MCF 10A (cell line): Measurements from ENCODE around the gene CMYA5. TPM values are rescaled to one million over a fixed set of nuclear protein-coding genes. Genes with fewer than 3 reads are reported as not detected.

Source experiments
- BruUV-seq: library from RNA; stranded (reverse); fragments of 400-500 nt; replicated peaks from 2 replicates; lab custom pipeline; 2021; lab: Mats Ljungman, UMichigan
- CTCF ChIA-PET: fragments of 300-600 bp; sonication (Branson Sonifier 250); formaldehyde crosslinking; extraction: SDS; loops from one replicate; lab custom pipeline; 2021; ENCODE audit warnings: antibody characterized with exemption, inconsistent platforms; lab: Yijun Ruan, JAX
- POLR2A ChIA-PET: fragments of 300-600, 350-650 bp; sonication (Branson Sonifier 250); formaldehyde crosslinking; extraction: SDS; loops from one replicate; lab custom pipeline; 2020; ENCODE audit warnings: antibody characterized with exemption, inconsistent platforms; lab: Yijun Ruan, JAX
- DNase-seq: peaks from one replicate; pipeline ENCODE4 v3.0.0-alpha.2; 2018; ENCODE audit not compliant: unreplicated experiment
- H3K27ac Mint-ChIP-seq: one replicate; pipeline ENCODE4 v1.8.0; 2022; ENCODE audit warnings: mild to moderate bottlenecking, low read depth, mixed read lengths; ENCODE audit not compliant: unreplicated experiment
- H3K27me3 Mint-ChIP-seq: one replicate; pipeline ENCODE4 v1.8.0; 2022; ENCODE audit warnings: mixed read lengths; ENCODE audit not compliant: insufficient read depth, unreplicated experiment
- H3K36me3 Mint-ChIP-seq: one replicate; pipeline ENCODE4 v1.8.0; 2022; ENCODE audit warnings: mild to moderate bottlenecking, moderate library complexity, mixed read lengths; ENCODE audit not compliant: insufficient read depth, unreplicated experiment
- H3K4me1 Mint-ChIP-seq: one replicate; pipeline ENCODE4 v1.8.0; 2022; ENCODE audit warnings: mixed read lengths; ENCODE audit not compliant: insufficient read depth, unreplicated experiment
- H3K4me3 Mint-ChIP-seq: one replicate; pipeline ENCODE4 v1.8.0; 2022; ENCODE audit warnings: mild to moderate bottlenecking, moderate library complexity, mixed read lengths; ENCODE audit not compliant: unreplicated experiment
- H3K9me3 Mint-ChIP-seq: one replicate; pipeline ENCODE4 v1.8.0; 2022; ENCODE audit warnings: mixed read lengths; ENCODE audit not compliant: unreplicated experiment
- CTCF ChIP-seq: fragments of 200-600 bp; IDR thresholded peaks from one replicate; pipeline ENCODE4 v1.8.0; 2022; ENCODE audit warnings: antibody characterized with exemption, mild to moderate bottlenecking; ENCODE audit not compliant: unreplicated experiment
- intact Hi-C: fragments of 100-400 bp; cut with micrococcal nuclease; formaldehyde crosslinking; loops from 2 replicates; pipeline ENCODE4 v1.14.1; 2022
- total RNA-seq: library from RNA; stranded (reverse); gene quantifications from 2 replicates; pipeline ENCODE4 v1.2.3, GENCODE V29; 2022

Gene CMYA5
- total RNA-seq, 1 experiment from 2014 or later: 0.61 TPM

- ChIA-PET POLR2A (interaction anchor here (2.2 kb wide), 1 partner anchor 9 kb away, joined by 8 read pairs; no protein-coding TSS in a partner anchor), CTCF (no interaction called here)
- no peak overlapping the region for H3K27ac Mint-ChIP-seq
- peaks cover 5% of the 10 kb centered on the region for H3K4me1 Mint-ChIP-seq
- TF ChIP-seq CTCF: no peak
- H3K9me3 Mint-ChIP-seq: no peaks in the 10 kb centered on the region
- no peak overlapping the region for H3K4me3 Mint-ChIP-seq
- intact Hi-C loops: no loop called here
- H3K36me3 Mint-ChIP-seq: peaks cover 8% of the 10 kb centered on the region
- no peaks in the 10 kb centered on the region for H3K27me3 Mint-ChIP-seq
- no peak for DNase-seq
- no TSS peak for BruUV-seq
Observed at GRCh38 chr5:79695526-79695925, 5.9 kb downstream of the CMYA5 start.

GRCh38 chr5:79697222-79698170, 7.9 kb downstream of the CMYA5 start:
- H3K27ac Mint-ChIP-seq: no peak overlapping the region
- ChIA-PET POLR2A (interaction anchor here (0.6 kb wide), 1 partner anchor 286 kb away, joined by 3 read pairs; no protein-coding TSS in a partner anchor), CTCF (interaction anchor here (0.7 to 0.9 kb wide), 2 partner anchors 108 to 160 kb away, joined by 3 to 4 read pairs; no protein-coding TSS in a partner anchor)
- peaks cover 9% of the 10 kb centered on the region for H3K4me1 Mint-ChIP-seq
- no peak overlapping the region for H3K4me3 Mint-ChIP-seq
- H3K27me3 Mint-ChIP-seq: no peaks in the 10 kb centered on the region
- H3K36me3 Mint-ChIP-seq: no peaks in the 10 kb centered on the region
- DNase-seq: peak; percentile 9
- no peak for TF ChIP-seq CTCF
- no peaks in the 10 kb centered on the region for H3K9me3 Mint-ChIP-seq
- intact Hi-C loops: no loop called here
- no TSS peak for BruUV-seq

- peaks cover 10% of the 10 kb centered on the region for H3K4me1 Mint-ChIP-seq
- intact Hi-C loops: no loop called here
- ChIA-PET CTCF (interaction anchor here (0.7 to 0.9 kb wide), 2 partner anchors 16 to 124 kb away, joined by 3 read pairs; no protein-coding TSS in a partner anchor), POLR2A (no interaction called here)
- TF ChIP-seq CTCF: no peak
- no peaks in the 10 kb centered on the region for H3K36me3 Mint-ChIP-seq
- BruUV-seq: no TSS peak
- no peak for DNase-seq
- H3K9me3 Mint-ChIP-seq: no peaks in the 10 kb centered on the region
- H3K27me3 Mint-ChIP-seq: no peaks in the 10 kb centered on the region
- H3K4me3 Mint-ChIP-seq: no peak overlapping the region
- no peak overlapping the region for H3K27ac Mint-ChIP-seq
Observed at GRCh38 chr5:79699763-79700400, 10.2 kb downstream of the CMYA5 start.
